HepG2 (cell line): Measurements from ENCODE around the gene LYPD4. TPM values are rescaled to one million over a fixed set of nuclear protein-coding genes. Genes with fewer than 3 reads are reported as not detected.

Experiments
- CAMTA2 ChIP-seq: sonication (generic); formaldehyde crosslinking; IDR thresholded peaks from 2 replicates; pipeline ENCODE4 v1.4.0; 2020; ENCODE audit warnings: mild to moderate bottlenecking, missing genetic modification reagents, borderline replicate concordance
- CBFB ChIP-seq: sonication (generic); formaldehyde crosslinking; IDR thresholded peaks from 2 replicates; pipeline ENCODE4 v1.4.0; 2020; ENCODE audit warnings: missing genetic modification reagents
- CEBPB ChIP-seq: IDR thresholded peaks from 2 replicates; pipeline ENCODE4 v1.6.1; 2011; ENCODE audit warnings: low read depth, low read length, improper control_type of control experiment, borderline replicate concordance
- CHCHD3 ChIP-seq: sonication (generic); formaldehyde crosslinking; IDR thresholded peaks from 2 replicates; pipeline ENCODE4 v1.8.0; 2022; ENCODE audit warnings: mild to moderate bottlenecking, missing genetic modification reagents, moderate library complexity
- ERF ChIP-seq: IDR thresholded peaks from 2 replicates; pipeline ENCODE4 v1.6.1; 2018; ENCODE audit warnings: missing biosample characterization, missing genetic modification reagents
- FOXA1 ChIP-seq, 2 experiments: fragments of 450-650 bp in 1 of 2; sonication (generic) in 1 of 2; formaldehyde crosslinking in 1 of 2; IDR thresholded peaks; 2 replicates each; pipeline versions ENCODE4 v1.4.0 to v1.6.1; 2016 to 2020; ENCODE audit warnings: missing genetic modification reagents in 1 of 2
- GPBP1L1 ChIP-seq: sonication (generic); formaldehyde crosslinking; IDR thresholded peaks from 2 replicates; pipeline ENCODE4 v1.5.0; 2020; ENCODE audit warnings: mild to moderate bottlenecking, missing genetic modification reagents
- HCFC1 ChIP-seq: fragments of 150-350 bp; IDR thresholded peaks from 2 replicates; pipeline ENCODE4 v1.6.1; 2014; ENCODE audit warnings: low read depth, low read length
- HDAC2 ChIP-seq: sonication (generic); formaldehyde crosslinking; IDR thresholded peaks from 2 replicates; pipeline ENCODE4 v1.4.0; 2020; ENCODE audit warnings: missing genetic modification reagents
- HOXA5 ChIP-seq: sonication (generic); formaldehyde crosslinking; IDR thresholded peaks from 2 replicates; pipeline ENCODE4 v1.4.0; 2020; ENCODE audit warnings: missing genetic modification reagents
- KDM5A ChIP-seq: fragments of 200-600 bp; sonication (generic); IDR thresholded peaks from 2 replicates; pipeline ENCODE4 v1.7.0; 2018; ENCODE audit warnings: antibody characterized with exemption, mild to moderate bottlenecking, low read length, borderline replicate concordance
- LRRFIP1 ChIP-seq: sonication (generic); formaldehyde crosslinking; conservative IDR thresholded peaks from 2 replicates; pipeline ENCODE4 v1.4.0; 2020; ENCODE audit warnings: missing genetic modification reagents
- PRDM15 ChIP-seq: sonication (generic); formaldehyde crosslinking; IDR thresholded peaks from 2 replicates; pipeline ENCODE4 v1.4.0; 2020; ENCODE audit warnings: missing genetic modification reagents
- ZKSCAN5 ChIP-seq: sonication (generic); formaldehyde crosslinking; IDR thresholded peaks from 2 replicates; pipeline ENCODE4 v1.5.1; 2020; ENCODE audit warnings: mild to moderate bottlenecking, missing genetic modification reagents
- ZNF589 ChIP-seq: sonication (generic); formaldehyde crosslinking; conservative IDR thresholded peaks from 2 replicates; pipeline ENCODE4 v1.8.0; 2022; ENCODE audit warnings: mild to moderate bottlenecking, moderate library complexity, missing genetic modification reagents
- ZNF674 ChIP-seq: sonication (generic); formaldehyde crosslinking; IDR thresholded peaks from 2 replicates; pipeline ENCODE4 v1.5.0; 2020; ENCODE audit warnings: low read depth, mild to moderate bottlenecking, missing genetic modification reagents
- ZNF678 ChIP-seq: sonication (generic); formaldehyde crosslinking; IDR thresholded peaks from 2 replicates; pipeline ENCODE4 v1.4.0; 2020; ENCODE audit warnings: mild to moderate bottlenecking, missing genetic modification reagents
- ZNF724P ChIP-seq: sonication (generic); formaldehyde crosslinking; IDR thresholded peaks from 2 replicates; pipeline ENCODE4 v1.8.0; 2022; ENCODE audit warnings: missing genetic modification reagents, borderline replicate concordance
- ZSCAN25 ChIP-seq: sonication (generic); formaldehyde crosslinking; IDR thresholded peaks from 2 replicates; pipeline ENCODE4 v1.8.0; 2022; ENCODE audit warnings: mild to moderate bottlenecking, missing genetic modification reagents
- polyA plus RNA-seq, 8 experiments: library from polyadenylated mRNA; depleted of rRNA in 3 of 8; stranded (reverse) in 7 of 8; unstranded in 1 of 8; fragments of >200 nt; fragmentation: Illumina TruSeq in 4 of 8; extraction: Trizol in 4 of 8; gene quantifications; 2 replicates each; pipeline versions ENCODE4 v1.2.1 to v1.2.3, GENCODE V29; 2011 to 2016; ENCODE audit warnings: low read depth in 4 of 8, missing spikeins in 1 of 8, mixed read lengths in 1 of 8; ENCODE audit not compliant: insufficient read depth in 1 of 8
- total RNA-seq, 5 experiments: library from RNA; depleted of rRNA; stranded (reverse); fragments of >200 nt; fragmentation: Illumina TruSeq; extraction: Trizol; gene quantifications; 2 replicates each; pipeline ENCODE4 v1.2.3, GENCODE V29; 2016; ENCODE audit warnings: low read depth in 1 of 5
- TF ChIP-seq, protein P1 (sequence below): sonication (generic); formaldehyde crosslinking; IDR thresholded peaks from 2 replicates; pipeline ENCODE4 v1.4.0; 2020; ENCODE audit warnings: missing genetic modification reagents

Gene LYPD4
- total and polyA plus RNA-seq, 2 of the 13 experiments (the other 11 are each of a cell fraction or from before 2014, with no cell fraction given): not detected

DNA sequence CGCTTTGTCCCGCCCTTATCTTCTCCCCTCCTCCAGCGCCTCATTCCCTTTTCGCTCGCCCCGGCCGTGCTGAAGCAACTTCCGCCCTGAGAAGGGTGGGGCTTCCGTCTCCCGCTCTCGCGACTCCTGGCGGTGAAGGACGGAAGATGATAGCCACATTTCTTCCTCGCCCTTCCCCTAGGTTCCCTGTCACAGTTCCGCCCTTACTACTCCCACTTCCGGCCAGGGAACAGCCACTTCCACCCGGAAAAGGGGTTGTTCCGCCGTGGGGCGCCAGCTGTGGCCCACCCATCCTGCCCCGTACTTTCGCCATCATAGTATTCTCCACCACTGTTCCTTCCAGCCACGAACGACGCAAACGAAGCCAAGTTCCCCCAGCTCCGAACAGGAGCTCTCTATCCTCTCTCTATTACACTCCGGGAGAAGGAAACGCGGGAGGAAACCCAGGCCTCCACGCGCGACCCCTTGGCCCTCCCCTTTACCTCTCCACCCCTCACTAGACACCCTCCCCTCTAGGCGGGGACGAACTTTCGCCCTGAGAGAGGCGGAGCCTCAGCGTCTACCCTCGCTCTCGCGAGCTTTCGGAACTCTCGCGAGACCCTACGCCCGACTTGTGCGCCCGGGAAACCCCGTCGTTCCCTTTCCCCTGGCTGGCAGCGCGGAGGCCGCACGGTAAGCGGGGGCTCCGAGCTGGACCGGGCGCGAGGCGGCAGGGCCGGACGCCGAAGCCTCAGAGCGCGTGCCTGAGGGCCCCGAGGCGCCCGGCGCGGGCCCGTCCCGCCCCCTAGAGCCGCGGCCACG is 15.3 kb upstream of the LYPD4 start, which contains the start of gene RPS19 (continued):
- TF ChIP-seq ZNF724P (peak; percentile 80; the same call in 1 of the 2 replicates), FOXA1 (IDR thresholded peaks at IDR 0.05) (no peak), FOXA1 (CRISPR knock-in tag; IDR thresholded peaks at IDR 0.05) (no peak), HOXA5 (CRISPR knock-in tag) (peak; percentile 70; the same call in 1 of the 2 replicates), PRDM15 (0 out of 2 replicates have a peak, but pooled peaks have one; percentile 23), ZKSCAN5 (CRISPR knock-in tag) (no peak), LRRFIP1 (CRISPR knock-in tag) (no peak), HCFC1 (peak; percentile 88), ZNF678 (CRISPR knock-in tag) (0 out of 2 replicates have a peak, but pooled peaks have one; percentile 87), ZNF589 (CRISPR knock-in tag) (no peak), ERF (CRISPR knock-in tag) (peak; percentile 47; the same call in 1 of the 2 replicates), CAMTA2 (CRISPR knock-in tag) (0 out of 2 replicates have a peak, but pooled peaks have one; percentile 60), GPBP1L1 (CRISPR knock-in tag) (no peak), CBFB (CRISPR knock-in tag) (peak; percentile 70; the same call in 1 of the 2 replicates), CEBPB (peak; percentile 59; the same call in 1 of the 2 replicates), ZSCAN25 (no peak), ZNF674 (CRISPR knock-in tag) (no peak), KDM5A (peak; percentile 77; the same call in 1 of the 2 replicates), CHCHD3 (no peak), HDAC2 (CRISPR knock-in tag) (peak; percentile 59; the same call in 1 of the 2 replicates)
- TF ChIP-seq, protein P1, sequence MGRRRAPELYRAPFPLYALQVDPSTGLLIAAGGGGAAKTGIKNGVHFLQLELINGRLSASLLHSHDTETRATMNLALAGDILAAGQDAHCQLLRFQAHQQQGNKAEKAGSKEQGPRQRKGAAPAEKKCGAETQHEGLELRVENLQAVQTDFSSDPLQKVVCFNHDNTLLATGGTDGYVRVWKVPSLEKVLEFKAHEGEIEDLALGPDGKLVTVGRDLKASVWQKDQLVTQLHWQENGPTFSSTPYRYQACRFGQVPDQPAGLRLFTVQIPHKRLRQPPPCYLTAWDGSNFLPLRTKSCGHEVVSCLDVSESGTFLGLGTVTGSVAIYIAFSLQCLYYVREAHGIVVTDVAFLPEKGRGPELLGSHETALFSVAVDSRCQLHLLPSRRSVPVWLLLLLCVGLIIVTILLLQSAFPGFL (CRISPR knock-in tag): no peak
